Measurements from ENCODE around the gene GAREM1.
"Not testable (repeated sequence)": the region's sequence is repeated elsewhere in the genome, so short reads cannot be mapped to it uniquely, and the experiment has no call there.

Gene GAREM1

GRCh38 chr18:32470714-32471633 lies at the start of gene GAREM1:
Gene GAREM1, minus strand, starts transcription at chr18:32470882. Its CDS starts 454 bp downstream, at chr18:32470428.
- DNase-seq, result peak; percentile 57

- no peak for DNase-seq
Observed at GRCh38 chr18:32511147-32511546, 40.5 kb upstream of the GAREM1 start.

GRCh38 chr18:32509111-32509510 lies 38.4 kb upstream of the GAREM1 start:
- DNase-seq, result no peak

DNA sequence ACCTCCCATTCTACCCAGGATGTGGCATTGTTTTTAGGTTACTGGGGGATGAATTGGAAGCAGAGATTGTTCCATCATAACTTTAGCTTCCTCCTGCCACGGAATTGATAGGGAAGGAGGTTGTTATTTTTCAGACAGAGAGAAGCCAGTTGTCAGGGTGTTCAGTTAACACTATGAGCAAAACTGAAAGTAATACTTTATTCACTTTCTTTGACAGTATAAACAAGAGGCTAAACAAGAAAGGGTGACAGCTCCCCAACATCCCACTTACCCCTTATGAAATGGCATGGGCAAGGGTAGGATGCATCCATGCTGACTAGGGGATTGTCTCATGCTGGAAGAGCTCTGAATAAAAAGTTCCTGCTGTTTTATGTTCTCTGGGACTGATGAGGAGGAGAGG lies 36.4 kb upstream of the GAREM1 start:
- DNase-seq, result no peak

GRCh38 chr18:32502014-32502413 lies 31.3 kb upstream of the GAREM1 start:
- DNase-seq, result no peak

DNA sequence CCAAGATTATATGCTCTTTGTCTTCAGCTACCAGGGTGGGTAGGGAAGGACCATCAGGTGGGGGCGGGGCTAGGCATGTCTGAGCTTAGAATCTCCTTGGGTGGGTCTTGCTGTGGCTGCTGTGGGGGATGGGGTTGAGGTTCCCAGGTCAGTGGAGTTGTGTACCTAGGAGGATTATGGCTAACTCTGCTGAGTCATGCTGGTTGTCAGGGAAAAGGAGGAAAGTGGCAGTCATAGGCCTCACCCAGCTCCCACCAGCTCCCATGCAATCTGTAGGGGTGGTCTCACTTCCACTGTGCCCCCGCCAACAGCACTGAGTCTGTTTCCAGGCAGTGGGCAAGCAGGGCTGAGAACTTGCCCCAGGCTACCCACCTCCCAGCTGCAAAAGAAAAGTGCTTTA lies 30.6 kb upstream of the GAREM1 start:
- not testable (repeated sequence) for DNase-seq

GRCh38 chr18:32483002-32483401 lies 12.3 kb upstream of the GAREM1 start:
- no peak for DNase-seq

- DNase-seq, result no peak
Observed at GRCh38 chr18:32482117-32482516, 11.4 kb upstream of the GAREM1 start.

DNA sequence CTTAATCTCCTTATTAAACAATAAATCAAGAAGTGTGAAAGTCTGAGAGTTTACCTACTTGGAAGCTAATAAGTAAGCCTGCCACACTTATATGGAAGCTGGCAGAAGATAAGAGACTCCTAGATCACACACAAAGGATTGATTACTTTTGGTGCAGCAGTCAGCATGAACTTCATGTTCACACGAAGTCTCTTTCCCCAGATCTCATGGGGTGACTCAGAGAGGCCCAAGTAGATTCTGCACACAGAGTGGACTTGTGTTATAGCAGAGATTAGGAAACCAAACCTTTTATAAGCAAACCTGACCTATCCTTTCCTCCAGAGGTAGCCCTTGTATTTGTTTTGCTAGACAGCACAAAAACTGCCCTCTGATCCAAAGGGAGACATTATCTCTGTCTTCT lies 9.9 kb upstream of the GAREM1 start:
- DNase-seq, result no peak

DNA sequence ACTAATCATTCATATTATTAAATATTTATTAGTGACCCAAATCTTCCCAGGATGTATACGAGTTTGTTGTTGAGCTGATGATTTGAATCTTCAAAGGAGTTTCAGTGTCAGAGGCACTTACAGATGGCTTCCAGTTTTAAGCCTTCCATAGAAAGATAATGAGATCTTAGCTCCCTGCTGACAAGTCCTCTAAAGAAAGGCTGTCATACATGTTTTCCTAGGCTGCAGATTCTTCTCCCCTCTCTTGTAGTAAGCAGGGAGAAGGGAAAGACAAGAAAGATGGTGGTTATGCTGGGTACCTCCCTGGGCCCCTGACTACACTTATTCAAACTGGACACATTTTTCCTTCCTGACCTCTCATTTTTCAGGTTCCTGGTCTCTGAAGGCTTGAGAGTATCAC lies 8.1 kb upstream of the GAREM1 start:
- no peak for DNase-seq

- DNase-seq, result no peak
Observed at GRCh38 chr18:32478317-32478716, 7.6 kb upstream of the GAREM1 start.

- DNase-seq, result no peak
Observed at GRCh38 chr18:32476106-32476505, 5.4 kb upstream of the GAREM1 start.

DNA sequence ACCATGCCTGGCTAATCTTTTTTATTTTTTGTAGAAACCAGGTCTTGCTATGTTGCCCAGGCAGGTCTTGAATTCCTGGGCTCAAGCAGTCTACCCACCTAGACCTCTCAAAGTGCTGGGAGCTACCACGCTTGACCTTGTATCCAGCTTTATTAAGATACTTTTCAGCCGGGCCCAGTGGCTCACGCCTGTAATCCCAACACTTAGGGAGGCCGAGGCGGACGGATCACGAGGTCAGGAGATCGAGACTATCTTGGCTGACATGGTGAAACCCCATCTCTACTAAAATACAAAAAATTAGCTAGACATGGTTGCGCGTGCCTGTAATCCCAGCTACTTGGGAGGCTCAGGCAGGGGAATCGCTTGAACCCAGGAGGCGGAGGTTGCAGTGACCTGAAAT lies 4.4 kb upstream of the GAREM1 start:
- DNase-seq, result not testable (repeated sequence)

- no peak for DNase-seq
Observed at GRCh38 chr18:32473325-32473724, 2.6 kb upstream of the GAREM1 start.

DNA sequence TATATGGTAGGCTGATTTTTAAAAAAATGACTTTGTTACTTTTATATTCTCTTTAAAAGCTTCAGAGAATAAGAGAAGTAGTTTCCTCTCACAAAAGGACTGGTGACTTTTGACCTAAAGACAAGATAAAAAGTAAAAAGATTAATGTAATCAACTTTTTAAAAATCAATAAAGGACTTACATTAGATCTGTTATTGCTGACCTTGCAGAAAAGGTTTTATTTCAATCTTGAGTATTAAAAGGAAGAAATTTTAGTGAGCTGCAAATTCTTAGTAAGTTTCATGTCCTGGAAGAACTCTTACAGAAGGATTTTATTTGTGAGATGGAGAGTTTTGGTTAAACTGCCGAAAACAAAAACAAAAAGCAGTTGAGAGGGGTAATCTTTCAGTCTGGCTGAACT lies 2.2 kb upstream of the GAREM1 start:
- no peak for DNase-seq

DNA sequence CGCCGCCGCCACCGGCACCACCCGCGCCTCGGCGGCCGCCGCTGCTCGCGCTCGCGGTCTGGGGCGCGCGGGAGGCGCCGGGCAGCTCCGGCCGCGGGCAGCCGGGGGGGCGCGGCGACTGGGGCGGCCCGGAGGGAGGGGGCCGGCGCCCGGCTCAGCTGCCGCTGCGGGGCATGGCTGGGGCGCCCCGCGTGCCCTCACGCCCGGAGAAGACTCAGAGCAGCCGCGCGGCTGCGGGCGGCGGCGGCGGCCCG lies 295 bp downstream of the GAREM1 start:
- DNase-seq, result no peak

GRCh38 chr18:32469691-32470459 lies 807 bp downstream of the GAREM1 start:
- no peak for DNase-seq

DNA sequence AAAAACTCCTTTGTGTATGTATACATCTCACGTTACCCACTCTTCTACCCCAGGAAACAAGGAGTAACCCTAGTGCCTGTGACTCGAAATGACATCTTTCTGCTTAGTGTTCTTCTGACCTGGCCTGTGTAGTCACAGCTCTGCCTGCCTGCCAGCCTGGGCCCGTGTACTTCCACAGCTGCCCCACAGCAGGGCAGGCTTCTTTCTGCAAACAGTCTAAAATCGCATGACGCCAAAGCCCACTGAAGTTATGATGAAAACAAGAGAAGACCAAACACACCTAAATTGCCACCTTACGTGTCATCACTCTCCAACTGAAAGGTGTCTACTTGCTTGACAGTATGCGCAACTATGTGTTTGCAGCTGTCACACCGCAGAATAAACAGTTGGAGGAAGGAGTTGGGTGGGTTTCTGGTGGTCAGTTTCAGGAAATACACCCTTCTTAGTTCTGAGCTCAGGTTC lies 1.5 kb downstream of the GAREM1 start:
- DNase-seq, result no peak

GRCh38 chr18:32468147-32468845 lies 2.4 kb downstream of the GAREM1 start:
- DNase-seq, result no peak

DNA sequence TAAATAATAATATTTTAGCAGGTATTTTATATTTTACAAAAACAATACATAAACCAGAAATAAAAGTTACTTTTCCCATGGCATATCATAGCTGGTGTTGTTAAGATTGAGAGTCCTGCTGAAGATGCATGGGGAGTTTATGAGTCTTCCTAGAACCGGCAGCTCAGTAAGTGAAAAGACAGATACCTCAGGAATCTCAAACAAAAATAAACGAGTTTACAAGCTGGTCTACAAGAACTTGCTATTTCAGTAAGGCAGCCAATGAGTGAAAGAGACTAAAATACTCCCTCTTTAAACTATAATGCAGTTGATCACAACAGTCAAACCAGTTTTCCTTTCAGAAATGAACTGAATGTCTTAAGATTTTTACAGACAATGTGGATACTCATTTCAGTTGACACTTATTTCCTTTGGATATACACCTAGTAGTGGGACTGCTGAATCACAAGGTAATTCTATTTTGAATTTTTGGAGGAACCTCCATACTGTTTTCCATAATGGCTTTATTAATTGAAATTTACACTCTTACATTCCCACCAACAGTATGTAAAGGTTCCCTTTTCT lies 8.9 kb downstream of the GAREM1 start:
- DNase-seq, result no peak

GRCh38 chr18:32460171-32460731 lies 10.4 kb downstream of the GAREM1 start:
- no peak for DNase-seq

DNA sequence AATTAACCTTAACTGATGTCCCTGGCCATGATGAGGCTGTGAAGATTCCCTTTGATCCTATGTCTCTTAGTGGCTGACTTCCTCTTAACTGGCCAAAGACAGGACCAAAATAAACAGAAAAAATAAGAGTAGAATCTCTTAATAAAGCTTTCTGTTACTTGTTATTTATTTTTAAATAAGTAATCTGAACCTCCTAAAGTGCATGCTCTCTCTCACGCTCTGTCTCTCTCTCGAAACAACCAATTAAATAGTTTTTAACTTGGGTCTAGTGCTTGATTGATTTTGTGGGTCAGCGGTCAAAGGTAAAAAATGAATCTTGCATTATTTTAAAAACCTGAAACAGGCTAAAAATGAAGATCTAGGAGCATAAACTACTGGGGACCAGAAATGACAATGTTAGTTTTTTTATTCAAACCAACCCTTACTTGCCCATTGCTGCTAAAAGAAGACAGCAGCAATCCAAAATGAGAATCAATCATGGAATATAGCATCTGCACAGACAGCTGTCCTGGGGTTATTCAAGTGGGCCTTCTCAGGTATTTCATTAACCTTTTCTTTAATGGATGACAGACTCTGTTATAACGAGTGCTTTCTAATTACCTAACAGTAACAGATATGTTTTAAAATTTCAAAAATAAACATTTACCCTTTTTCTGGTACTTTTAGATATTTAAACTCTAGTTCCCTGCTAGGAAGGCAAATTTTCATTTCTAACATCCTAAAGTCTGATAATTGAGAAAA lies 11.2 kb downstream of the GAREM1 start:
- no peak for DNase-seq

Data from NCI-H187 treated with DMSO at 0.1 percent for 48 hours (cell line).